Trophoblast cell (in vitro differentiated cells and primary cell): ENCODE results near the gene JARID2.

Experiments
- DNase-seq, 2 donors: peaks; one replicate each; pipeline ENCODE4 v3.0.0-alpha.2; 2016
- H2AFZ ChIP-seq: 2 replicates; pipeline ENCODE4 v1.6.1; 2013; ENCODE audit warnings: low read length, moderate library complexity, mild to moderate bottlenecking; ENCODE audit not compliant: insufficient read depth, poor library complexity
- H2AK5ac ChIP-seq: 2 replicates; pipeline ENCODE4 v1.6.1; 2013; ENCODE audit warnings: mild to moderate bottlenecking, low read length
- H2BK120ac ChIP-seq: 2 replicates; pipeline ENCODE4 v1.6.1; 2013; ENCODE audit warnings: low read length, mild to moderate bottlenecking, moderate library complexity; ENCODE audit not compliant: insufficient read depth, poor library complexity
- H2BK12ac ChIP-seq: 2 replicates; pipeline ENCODE4 v1.6.1; 2013; ENCODE audit warnings: mild to moderate bottlenecking, low read length, moderate library complexity
- H2BK5ac ChIP-seq: 2 replicates; pipeline ENCODE4 v1.6.1; 2013; ENCODE audit warnings: low read length, low read depth, moderate library complexity, mild to moderate bottlenecking; ENCODE audit not compliant: poor library complexity
- H3K14ac ChIP-seq: 2 replicates; pipeline ENCODE4 v1.6.1; 2013; ENCODE audit warnings: mild to moderate bottlenecking, low read length
- H3K18ac ChIP-seq: 2 replicates; pipeline ENCODE4 v1.6.1; 2013; ENCODE audit warnings: mild to moderate bottlenecking, low read length
- H3K23ac ChIP-seq: 2 replicates; pipeline ENCODE4 v1.6.1; 2013; ENCODE audit warnings: low read length
- H3K27ac ChIP-seq: 2 replicates; pipeline ENCODE4 v1.5.1; 2013; ENCODE audit warnings: low read depth, mild to moderate bottlenecking, inconsistent platforms, low read length, moderate library complexity
- H3K27me3 ChIP-seq: 2 replicates; pipeline ENCODE4 v1.6.1; 2013; ENCODE audit warnings: inconsistent platforms, mild to moderate bottlenecking, low read length, moderate library complexity; ENCODE audit not compliant: insufficient read depth
- H3K36me3 ChIP-seq, 2 experiments: 1 replicate in 1 of 2; 2 replicates in 1 of 2; pipeline ENCODE4 v1.6.1; 2013; ENCODE audit warnings: low read length in 2 of 2, mild to moderate bottlenecking in 2 of 2, moderate library complexity in 1 of 2; ENCODE audit not compliant: insufficient read depth in 2 of 2, control insufficient read depth in 1 of 2
- H3K4ac ChIP-seq: 2 replicates; pipeline ENCODE4 v1.6.1; 2013; ENCODE audit warnings: low read depth, mild to moderate bottlenecking, low read length, moderate library complexity
- H3K4me1 ChIP-seq, 2 experiments: 1 replicate in 1 of 2; 2 replicates in 1 of 2; pipeline ENCODE4 v1.6.1; 2013; ENCODE audit warnings: low read length in 2 of 2, mild to moderate bottlenecking in 2 of 2, moderate library complexity in 1 of 2; ENCODE audit not compliant: insufficient read depth in 2 of 2, control insufficient read depth in 1 of 2
- H3K4me2 ChIP-seq: 2 replicates; pipeline ENCODE4 v1.6.1; 2013; ENCODE audit warnings: inconsistent platforms, mild to moderate bottlenecking, low read length, moderate library complexity
- H3K4me3 ChIP-seq: 2 replicates; pipeline ENCODE4 v1.5.1; 2013; ENCODE audit warnings: mild to moderate bottlenecking, low read depth, low read length, inconsistent platforms
- H3K79me1 ChIP-seq: one replicate; pipeline ENCODE4 v1.6.1; 2013; ENCODE audit warnings: low read length
- H3K79me2 ChIP-seq: 2 replicates; pipeline ENCODE4 v1.6.1; 2013; ENCODE audit warnings: low read length, mild to moderate bottlenecking; ENCODE audit not compliant: control insufficient read depth, insufficient read depth, poor library complexity
- H3K9ac ChIP-seq: 2 replicates; pipeline ENCODE4 v1.6.1; 2013; ENCODE audit warnings: mild to moderate bottlenecking, low read length
- H3K9me3 ChIP-seq: 2 replicates; pipeline ENCODE4 v1.6.1; 2013; ENCODE audit warnings: low read depth, mild to moderate bottlenecking, control low read depth, inconsistent platforms, low read length; ENCODE audit not compliant: insufficient read depth
- H4K12ac ChIP-seq: 2 replicates; pipeline ENCODE4 v1.6.1; 2013; ENCODE audit warnings: low read depth, mild to moderate bottlenecking, low read length, moderate library complexity
- H4K8ac ChIP-seq: 2 replicates; pipeline ENCODE4 v1.6.1; 2013; ENCODE audit warnings: low read depth, mild to moderate bottlenecking, low read length, moderate library complexity
- H4K91ac ChIP-seq: one replicate; pipeline ENCODE4 v1.6.1; 2013; ENCODE audit warnings: low read depth, mild to moderate bottlenecking, low read length, moderate library complexity
- WGBS: extraction: QIAGEN DNeasy Blood & Tissue Kit; methylation state at CpG from one replicate; pipeline ENCODE4 v1.1.7; 2013; ENCODE audit warnings: missing lambda C conversion rate; ENCODE audit not compliant: insufficient read length, insufficient coverage; ENCODE audit errors: extremely low coverage; 5-methylcytosine and 5-hydroxymethylcytosine counted together

JARID2 gene

GRCh38 chr6:15363164-15363522 lies 117.3 kb downstream of the JARID2 start:
- Histone ChIP-seq H3K9me3 (no peaks in the 10 kb centered on the region), H4K91ac (no peak overlapping the region), H3K4me3 (no peak overlapping the region), H3K4ac (no peak overlapping the region), H3K14ac (no peak overlapping the region), H2BK5ac (no peak overlapping the region), H4K12ac (no peak overlapping the region), H3K79me1 (no peaks in the 10 kb centered on the region), H3K18ac (no peak overlapping the region), H3K36me3 (no peaks in the 10 kb centered on the region), H2AFZ (no peak overlapping the region), H3K23ac (no peak overlapping the region), H3K9ac (no peak overlapping the region), H3K4me1 (peaks cover 7 to 16% of the 10 kb centered on the region in 2 experiments), H2BK12ac (no peak overlapping the region), H2BK120ac (no peak overlapping the region), H3K79me2 (peaks cover 7% of the 10 kb centered on the region), H3K4me2 (no peak overlapping the region), H2AK5ac (no peak overlapping the region), H3K27me3 (no peaks in the 10 kb centered on the region), H4K8ac (no peak overlapping the region), H3K27ac (no peak overlapping the region)
- peak in 1 of 2 donors; percentile 4 for DNase-seq
- WGBS: no CpG with 5 or more reads among the region's 3 CpGs

GRCh38 chr6:15363523-15364400 lies 117.9 kb downstream of the JARID2 start:
- no peak overlapping the region for H4K8ac ChIP-seq
- H3K4me3 ChIP-seq: no peak overlapping the region
- no peak overlapping the region for H4K91ac ChIP-seq
- no peak overlapping the region for H3K9ac ChIP-seq
- no peaks in the 10 kb centered on the region for H3K9me3 ChIP-seq
- H3K4me2 ChIP-seq: no peak overlapping the region
- H3K14ac ChIP-seq: no peak overlapping the region
- H3K27me3 ChIP-seq: no peaks in the 10 kb centered on the region
- no CpG with 5 or more reads among the region's 9 CpGs for WGBS
- H3K23ac ChIP-seq: no peak overlapping the region
- DNase-seq: peak in 1 of 2 donors; percentile 47
- no peak overlapping the region for H2BK5ac ChIP-seq
- H2BK12ac ChIP-seq: no peak overlapping the region
- no peak overlapping the region for H4K12ac ChIP-seq
- H2AK5ac ChIP-seq: no peak overlapping the region
- H3K79me2 ChIP-seq: peaks cover 7% of the 10 kb centered on the region
- peaks cover 7 to 15% of the 10 kb centered on the region in 2 experiments for H3K4me1 ChIP-seq
- H3K36me3 ChIP-seq: no peaks in the 10 kb centered on the region
- no peak overlapping the region for H2AFZ ChIP-seq
- no peak overlapping the region for H3K27ac ChIP-seq
- H2BK120ac ChIP-seq: no peak overlapping the region
- H3K4ac ChIP-seq: no peak overlapping the region
- H3K79me1 ChIP-seq: no peaks in the 10 kb centered on the region
- no peak overlapping the region for H3K18ac ChIP-seq

GRCh38 chr6:15364401-15365037 lies 118.7 kb downstream of the JARID2 start:
- Histone ChIP-seq H2AK5ac (no peak overlapping the region), H2BK12ac (no peak overlapping the region), H3K27ac (no peak overlapping the region), H3K79me1 (no peaks in the 10 kb centered on the region), H2BK120ac (no peak overlapping the region), H4K8ac (no peak overlapping the region), H3K9me3 (no peaks in the 10 kb centered on the region), H3K27me3 (no peaks in the 10 kb centered on the region), H3K4ac (no peak overlapping the region), H3K4me1 (peaks cover 4 to 9% of the 10 kb centered on the region in 2 experiments), H2BK5ac (no peak overlapping the region), H3K18ac (no peak overlapping the region), H3K14ac (no peak overlapping the region), H3K79me2 (peaks cover 7% of the 10 kb centered on the region), H4K91ac (no peak overlapping the region), H4K12ac (no peak overlapping the region), H3K23ac (no peak overlapping the region), H3K4me3 (no peak overlapping the region), H3K9ac (no peak overlapping the region), H2AFZ (no peak overlapping the region), H3K36me3 (no peaks in the 10 kb centered on the region), H3K4me2 (no peak overlapping the region)
- no peak for DNase-seq
- WGBS: no CpG with 5 or more reads among the region's 6 CpGs

- H3K4me3 ChIP-seq: no peak overlapping the region
- H2AFZ ChIP-seq: no peak overlapping the region
- no peak overlapping the region for H3K14ac ChIP-seq
- no peaks in the 10 kb centered on the region for H3K27me3 ChIP-seq
- no peak overlapping the region for H2AK5ac ChIP-seq
- peak overlapping the region; percentile 53 for H3K4ac ChIP-seq
- H3K18ac ChIP-seq: peak overlapping the region; percentile 63
- no peaks in the 10 kb centered on the region for H3K9me3 ChIP-seq
- no peaks in the 10 kb centered on the region for H3K79me1 ChIP-seq
- H3K4me2 ChIP-seq: no peak overlapping the region
- H3K27ac ChIP-seq: no peak overlapping the region
- no peaks in the 10 kb centered on the region for H3K36me3 ChIP-seq
- no peak overlapping the region for H4K91ac ChIP-seq
- H3K9ac ChIP-seq: no peak overlapping the region
- H3K79me2 ChIP-seq: peaks cover 4% of the 10 kb centered on the region
- WGBS: no CpG with 5 or more reads among the region's 13 CpGs
- no peak overlapping the region for H2BK12ac ChIP-seq
- peak; percentile 32 to 55 for DNase-seq
- H2BK5ac ChIP-seq: no peak overlapping the region
- no peak overlapping the region for H2BK120ac ChIP-seq
- no peak overlapping the region for H4K8ac ChIP-seq
- H3K4me1 ChIP-seq: peaks cover 4 to 6% of the 10 kb centered on the region in 2 experiments
- H4K12ac ChIP-seq: no peak overlapping the region
- no peak overlapping the region for H3K23ac ChIP-seq
These were observed 119.4 kb downstream of the JARID2 start for GRCh38 chr6:15365273-15365687.
